ENCODE data around the gene HIBADH.
"Not testable (repeated sequence)": the region's sequence is repeated elsewhere in the genome, so short reads cannot be mapped to it uniquely, and the experiment has no call there.

HIBADH gene

DNA sequence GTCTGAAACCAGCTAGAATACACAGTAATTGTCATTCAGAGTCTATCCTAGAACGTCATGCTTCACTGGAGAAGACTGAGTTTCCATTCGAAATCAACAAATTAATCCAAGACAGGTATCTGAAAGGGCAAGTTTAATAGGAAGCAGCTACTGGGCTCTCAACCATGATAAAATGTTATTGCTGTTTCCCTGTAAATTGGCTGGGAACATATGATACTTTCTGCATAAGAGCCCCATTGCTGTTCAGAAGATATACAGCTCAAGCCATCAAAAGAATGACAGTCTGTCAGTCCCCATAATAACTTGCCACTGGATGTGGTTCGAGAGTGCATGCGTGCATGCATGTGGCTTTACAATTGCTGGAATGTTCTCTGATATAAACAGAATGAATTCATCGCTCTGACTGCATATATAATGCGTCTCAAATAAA, 129.0 kb downstream of the HIBADH start:
- no peak for DNase-seq

DNA sequence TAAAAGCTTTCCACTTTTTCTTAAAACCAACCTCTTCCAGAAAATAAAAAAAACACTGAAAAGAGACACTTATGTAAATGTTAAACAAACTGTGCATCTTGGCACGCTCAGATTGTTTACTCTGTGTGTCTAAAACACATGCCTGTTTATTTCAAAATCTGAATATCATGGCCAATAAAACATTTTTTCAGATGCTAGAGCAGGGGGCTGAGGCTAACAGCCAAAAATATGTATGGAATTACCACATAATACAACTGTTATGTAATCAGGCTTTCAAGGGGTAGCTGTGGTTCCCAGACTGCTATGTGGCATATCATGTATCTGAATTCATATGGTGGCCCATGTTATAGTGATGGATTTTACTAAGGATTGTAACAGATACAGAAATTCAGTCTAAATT, 130.4 kb downstream of the HIBADH start:
- DNase-seq, result no peak

GRCh38 chr7:27527348-27527714, 135.4 kb downstream of the HIBADH start:
- DNase-seq, result no peak

GRCh38 chr7:27526611-27527347, 135.9 kb downstream of the HIBADH start:
- DNase-seq, result no peak

DNA sequence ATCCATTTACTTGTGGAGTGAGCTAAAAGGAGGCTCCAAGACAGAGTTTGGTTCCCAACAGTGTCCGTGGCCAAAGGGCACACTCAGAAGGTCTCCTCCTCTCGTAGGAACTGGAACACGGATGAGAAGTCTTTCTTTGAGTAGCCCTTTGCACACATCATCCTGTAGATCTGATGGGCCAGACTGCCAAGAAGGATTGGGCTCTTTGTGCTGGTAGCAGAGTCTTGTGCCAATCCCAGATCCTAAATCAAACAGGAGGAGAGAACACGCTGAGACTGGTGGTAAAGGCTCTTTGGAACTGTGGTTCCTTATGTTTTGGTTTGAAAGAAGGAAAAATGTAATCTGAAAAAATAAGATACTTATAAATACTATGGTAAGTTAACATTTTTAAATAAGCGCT, 136.6 kb downstream of the HIBADH start:
- no peak for DNase-seq

DNA sequence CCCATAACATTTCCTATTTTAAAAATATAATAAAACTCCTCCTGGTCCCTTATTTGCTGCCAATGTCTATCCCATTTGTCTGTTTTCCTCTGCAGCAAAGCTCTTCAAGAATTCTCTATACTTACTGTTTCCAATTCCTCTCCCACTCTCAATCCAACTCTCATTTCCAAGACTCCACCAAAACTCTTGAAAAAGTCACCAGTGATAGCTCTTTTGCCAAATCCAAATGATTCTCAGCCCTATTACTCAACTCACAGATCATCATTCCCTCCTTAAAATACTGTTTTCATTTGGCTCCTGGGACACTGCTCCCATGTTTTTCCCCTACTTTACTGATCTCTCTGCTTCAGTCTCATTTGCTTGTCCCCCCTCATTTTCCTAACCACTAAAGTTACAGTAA, 139.4 kb downstream of the HIBADH start:
- no peak for DNase-seq

GRCh38 chr7:27522566-27522965, 140.1 kb downstream of the HIBADH start:
- no peak for DNase-seq

DNA sequence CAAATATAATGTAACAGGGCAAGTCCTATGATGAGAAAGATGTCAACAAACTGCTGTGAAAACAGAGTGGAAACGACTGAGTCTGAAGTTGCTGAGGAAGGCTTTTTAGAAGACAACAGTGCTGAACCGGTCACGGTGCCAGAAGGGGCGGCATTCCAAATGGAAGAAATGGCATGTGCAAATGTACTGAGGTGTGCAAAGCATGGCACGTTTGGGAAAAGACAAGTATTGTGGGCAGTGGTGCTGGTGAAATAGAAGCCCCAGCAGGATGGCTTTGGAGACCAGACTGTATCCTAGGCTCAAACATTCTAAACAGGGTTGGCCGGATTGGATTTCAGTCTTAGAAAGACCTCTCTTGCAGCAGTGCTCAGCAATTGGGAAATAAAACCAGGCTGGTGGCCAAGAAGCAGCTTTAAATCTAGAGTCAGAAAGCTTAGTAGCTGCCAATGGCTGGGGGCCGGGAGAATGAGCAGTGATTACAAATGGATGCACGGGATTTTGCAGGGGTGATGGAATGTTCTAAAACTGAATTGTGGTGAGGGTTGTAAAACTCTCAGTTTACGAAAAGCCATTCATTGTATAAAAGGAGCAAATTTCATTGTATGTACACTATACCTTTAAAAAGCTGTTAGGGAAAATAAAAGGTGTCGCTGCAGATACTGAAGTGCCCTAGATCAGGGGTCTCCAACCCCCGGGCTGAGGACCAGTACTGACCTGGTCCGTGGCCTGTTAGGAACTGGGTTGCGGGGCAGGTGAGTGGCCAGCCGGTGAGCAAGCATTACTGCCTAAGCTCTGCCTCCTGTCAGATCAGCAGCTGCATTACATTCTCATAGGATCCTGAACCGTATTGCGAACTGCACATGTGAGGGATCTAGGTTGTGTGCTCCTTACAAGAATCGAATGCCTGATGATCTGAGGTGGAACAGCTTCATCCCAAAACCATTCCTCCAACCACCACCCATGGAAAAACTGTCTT, 141.6 kb downstream of the HIBADH start:
- DNase-seq, result peak; percentile 78

DNA sequence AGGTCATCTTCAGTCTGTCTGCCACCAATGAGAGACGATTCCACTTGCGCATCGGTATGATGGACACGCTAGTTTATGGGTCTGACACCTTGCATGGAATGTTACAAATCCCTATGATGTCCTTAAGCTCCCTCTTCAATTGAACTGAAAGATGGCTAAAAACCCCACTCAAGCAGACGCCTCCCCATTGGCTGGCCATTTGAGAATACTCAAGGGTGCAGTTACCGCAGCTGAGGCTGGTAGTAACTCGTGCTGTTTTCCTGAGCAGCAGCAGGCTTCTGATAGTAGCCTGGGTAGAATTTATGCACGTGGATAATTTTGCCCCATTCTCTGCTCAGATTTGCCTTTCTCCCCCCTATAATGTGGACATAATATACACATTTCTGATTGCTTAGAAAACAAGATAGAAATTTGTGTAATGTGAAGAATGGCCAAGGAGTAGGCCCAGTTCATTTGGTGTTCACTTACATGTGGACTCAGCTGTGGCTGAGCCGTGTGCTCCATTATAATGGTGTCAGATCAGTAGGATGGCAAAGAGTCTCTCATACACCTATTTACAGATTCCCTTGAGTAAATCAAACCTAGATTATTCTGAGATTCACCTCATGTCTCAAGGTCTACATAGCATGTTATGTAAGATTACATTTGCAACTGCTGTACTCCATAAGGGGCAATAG, 142.8 kb downstream of the HIBADH start:
- DNase-seq, result no peak

DNA sequence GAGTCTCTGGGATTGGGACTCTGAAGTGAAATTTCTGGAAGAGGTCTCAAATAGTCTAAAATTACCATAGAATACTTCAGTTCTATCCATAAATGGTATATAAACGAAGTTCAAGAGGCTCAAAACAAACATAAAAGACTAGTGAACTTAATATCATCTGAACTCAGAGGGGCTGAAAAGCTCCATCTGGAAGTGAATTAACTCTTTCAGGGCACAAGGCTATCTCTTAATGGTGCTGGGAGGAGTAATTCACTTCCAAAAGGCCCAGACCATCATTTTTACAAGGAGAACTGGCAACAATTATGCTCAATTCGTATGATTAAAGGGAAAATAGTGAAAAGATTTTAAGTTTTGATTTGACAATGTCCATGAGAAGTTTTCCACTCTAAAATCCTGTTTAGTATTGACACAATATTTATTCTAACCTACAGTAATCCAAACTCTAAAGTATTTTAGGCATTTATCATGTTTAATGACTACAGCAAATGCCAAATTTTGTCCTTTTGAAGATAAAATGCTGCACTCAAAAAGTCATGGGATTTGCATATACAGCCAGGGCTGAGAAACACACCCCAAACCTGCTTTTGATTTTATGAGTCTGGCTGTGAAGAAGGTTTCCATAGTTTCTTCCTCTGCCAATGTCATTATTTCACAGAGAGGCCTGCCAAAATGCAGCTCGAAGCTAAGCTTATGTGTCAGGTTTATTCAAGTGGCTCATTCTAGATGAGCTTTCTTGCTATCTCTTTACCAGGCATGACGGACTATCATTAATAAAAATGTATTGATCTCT, 143.9 kb downstream of the HIBADH start:
- DNase-seq, result peak; percentile 42

GRCh38 chr7:27516421-27516820, 146.3 kb downstream of the HIBADH start:
- DNase-seq, result no peak

- no peak for DNase-seq
Measured at GRCh38 chr7:27515933-27516332, 146.8 kb downstream of the HIBADH start.

DNA sequence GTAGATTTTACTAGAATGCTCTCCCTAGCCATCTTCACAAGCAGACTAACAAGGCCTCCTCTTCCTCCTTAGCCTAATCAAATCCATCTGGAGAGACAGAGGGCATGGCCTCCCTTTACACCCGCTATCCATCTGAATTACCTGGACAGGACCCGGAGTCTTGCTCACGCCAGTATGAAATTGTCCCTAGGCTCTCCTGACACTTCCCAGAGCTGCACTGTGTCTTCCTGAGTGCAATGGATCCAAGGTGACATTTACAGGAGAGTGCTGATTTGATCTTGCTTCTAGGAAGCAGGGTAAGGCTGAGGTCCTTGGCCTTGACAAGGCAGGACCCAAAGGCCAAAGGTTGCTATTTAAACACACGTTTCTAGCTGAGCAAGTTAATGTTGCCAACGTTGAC, 147.8 kb downstream of the HIBADH start:
- no peak for DNase-seq

DNA sequence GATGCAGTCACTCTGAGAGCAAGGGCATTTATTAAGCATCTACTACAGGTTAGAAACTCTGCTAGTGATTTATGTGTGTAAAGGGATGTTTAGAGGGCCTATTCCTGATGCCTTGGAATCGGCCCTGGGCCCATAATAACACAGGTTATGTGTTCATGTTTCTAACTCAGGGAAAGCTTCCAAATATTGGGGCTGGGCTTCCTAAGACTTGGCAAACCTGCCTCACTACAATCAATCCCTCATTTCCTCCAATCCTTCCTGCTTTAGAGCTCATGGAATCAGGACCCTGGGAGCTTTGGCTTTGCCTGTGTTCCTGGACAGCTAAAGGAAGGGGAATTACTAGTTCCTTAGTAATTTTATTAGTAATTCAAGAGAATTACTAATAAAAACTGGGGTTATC, 148.8 kb downstream of the HIBADH start:
- DNase-seq, result no peak

DNA sequence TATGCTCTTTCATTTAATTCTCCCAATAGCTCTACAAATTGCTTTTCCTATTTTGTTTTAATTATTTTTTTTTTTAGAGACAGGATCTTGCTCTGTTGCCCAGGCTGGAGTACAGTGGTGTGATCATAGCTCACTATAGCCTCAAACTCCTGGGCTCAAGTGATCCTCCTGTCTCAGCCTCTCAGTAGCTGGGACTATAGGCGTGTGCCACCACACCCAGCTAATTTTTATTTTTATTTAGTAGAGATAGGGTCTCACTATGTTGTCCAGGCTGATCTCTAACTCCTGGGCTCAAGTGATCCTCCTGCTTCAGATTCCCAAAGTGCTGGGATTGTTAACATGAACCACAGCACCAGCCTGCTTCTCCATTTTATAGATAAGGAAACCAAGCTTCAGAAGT, 151.3 kb downstream of the HIBADH start:
- DNase-seq, result not testable (repeated sequence)

DNA sequence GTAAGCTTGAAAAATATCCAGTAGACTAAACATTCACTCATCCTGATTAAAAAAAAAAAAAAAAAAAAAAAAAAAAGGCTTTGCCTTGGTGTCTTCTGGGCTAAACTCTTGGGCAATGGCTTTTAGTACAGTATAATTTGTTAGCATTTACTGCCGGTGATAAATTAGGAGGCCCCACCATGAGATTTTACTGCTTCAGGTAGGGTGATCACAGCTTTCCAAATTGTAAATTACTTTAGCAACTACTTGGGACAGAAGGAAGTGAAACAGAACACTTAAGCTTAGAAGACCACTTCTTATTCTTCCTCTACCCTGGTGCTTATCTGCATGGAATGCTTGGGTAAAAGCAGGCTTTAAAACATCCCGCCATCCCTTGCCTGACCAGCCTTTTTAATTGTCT, 152.1 kb downstream of the HIBADH start:
- DNase-seq, result no peak

GRCh38 chr7:27501879-27502278, 160.8 kb downstream of the HIBADH start:
- not testable (repeated sequence) for DNase-seq

- no peak for DNase-seq
Measured at GRCh38 chr7:27501001-27501400, 161.7 kb downstream of the HIBADH start.

GRCh38 chr7:27492224-27492623, 170.5 kb downstream of the HIBADH start:
- DNase-seq, result no peak

DNA sequence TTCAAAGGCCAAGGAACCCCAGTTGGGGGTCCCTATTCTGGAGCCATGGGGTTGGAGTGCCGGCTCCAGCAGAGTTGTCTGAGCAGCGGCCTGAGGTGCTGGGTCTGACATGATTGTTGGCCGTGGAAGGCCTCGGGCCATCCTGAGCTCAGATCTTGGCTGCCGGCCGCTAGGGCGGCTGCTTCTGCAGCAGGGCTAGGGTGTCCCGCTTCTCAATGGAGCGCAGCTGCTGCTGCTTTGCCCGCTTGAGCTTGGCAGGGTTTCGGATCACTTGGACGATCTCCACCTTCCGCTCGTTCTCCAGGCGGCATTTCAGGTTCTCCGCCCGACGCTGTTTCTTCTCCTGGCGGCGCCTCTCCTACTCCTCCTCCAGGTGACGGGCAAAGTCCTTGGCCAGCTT, 171.1 kb downstream of the HIBADH start:
- no peak for DNase-seq

DNA sequence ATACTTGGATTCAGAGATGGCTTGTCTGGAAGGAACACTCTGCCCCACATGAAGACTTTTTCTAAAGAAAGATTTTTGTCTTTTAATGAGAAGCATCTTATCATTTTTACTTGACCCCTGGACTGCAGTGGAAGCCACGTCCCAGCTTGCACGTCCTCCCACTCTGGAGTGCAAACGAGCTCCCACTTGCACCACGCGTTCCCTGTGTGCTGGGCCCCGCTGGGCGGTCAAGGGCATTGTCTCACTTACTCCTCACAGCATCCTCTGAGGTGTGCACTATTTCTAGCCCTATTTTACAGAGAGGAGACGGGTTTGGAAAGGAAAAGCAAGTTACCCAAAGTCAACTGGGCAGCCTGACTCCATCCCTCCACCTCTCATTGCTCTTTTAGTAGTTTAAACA, 175.2 kb downstream of the HIBADH start:
- DNase-seq, result no peak

GRCh38 chr7:27484451-27484850, 178.2 kb downstream of the HIBADH start:
- no peak for DNase-seq

DNA sequence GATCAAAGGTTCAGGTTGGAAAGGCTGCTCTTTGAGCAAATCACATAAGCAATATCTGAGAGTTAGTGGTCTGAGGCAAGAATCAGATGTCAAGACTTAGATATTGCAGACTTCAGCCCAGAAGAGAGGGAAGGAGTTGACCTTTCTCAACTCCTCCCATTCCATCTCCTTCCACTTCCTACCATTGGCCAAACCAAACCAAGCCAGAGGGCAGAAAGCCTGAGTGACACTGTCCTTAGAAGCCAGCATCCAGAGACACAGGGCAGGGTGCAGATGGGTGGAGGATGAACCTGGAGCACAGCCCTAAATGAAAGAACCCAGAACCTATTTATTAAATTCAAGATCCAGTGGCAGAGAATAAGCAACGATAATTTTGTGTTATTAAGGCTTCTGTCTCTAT, 180.5 kb downstream of the HIBADH start:
- no peak for DNase-seq
